ENCODE measurements around the gene SLC25A22. TPM values are rescaled to one million over a fixed set of nuclear protein-coding genes. Genes with fewer than 3 reads are reported as not detected.
A peak's percentile ranks its signal among the peaks of the same experiment; 100 is the strongest.

Gene SLC25A22
- 25.2 and 25.6 TPM in 2 replicates for total RNA-seq (2014; rRNA removed; shearing (Covaris generic))

GRCh38 chr11:798093-798713, at the start of gene SLC25A22:
TSS of gene SLC25A22 (minus strand) at chr11:798281. CDS start at chr11:795006, 3,275 bp downstream.
- peak; percentile 99 for DNase-seq
- Histone ChIP-seq H3K27me3 (ENCODE audit: control insufficient read depth, insufficient read depth, low read length) (no peaks in the 10 kb centered on the region), H3K4me3 (ENCODE audit: insufficient read depth, low read depth, low read length) (peak within 1 kb of the TSS; percentile 84), H3K36me3 (replicated peaks; ENCODE audit: control insufficient read depth, insufficient read depth, low read length) (peaks cover 8% of the 10 kb centered on the region)

GRCh38 chr11:847876-848275, 49.8 kb upstream of the SLC25A22 start:
- peaks cover 4% of the 10 kb centered on the region for H3K27me3 ChIP-seq (ENCODE audit: control insufficient read depth, insufficient read depth, low read length)
- no peak overlapping the region for H3K4me3 ChIP-seq (ENCODE audit: insufficient read depth, low read depth, low read length)
- no peak for DNase-seq
- no peaks in the 10 kb centered on the region for H3K36me3 ChIP-seq (replicated peaks; ENCODE audit: control insufficient read depth, insufficient read depth, low read length)

GRCh38 chr11:846496-847098, 48.5 kb upstream of the SLC25A22 start:
- Histone ChIP-seq H3K4me3 (ENCODE audit: insufficient read depth, low read depth, low read length) (no peak overlapping the region), H3K36me3 (replicated peaks; ENCODE audit: control insufficient read depth, insufficient read depth, low read length) (no peaks in the 10 kb centered on the region), H3K27me3 (ENCODE audit: control insufficient read depth, insufficient read depth, low read length) (peaks cover 4% of the 10 kb centered on the region)
- no peak for DNase-seq

- no peak for DNase-seq
- Histone ChIP-seq H3K4me3 (ENCODE audit: insufficient read depth, low read depth, low read length) (no peak overlapping the region), H3K36me3 (replicated peaks; ENCODE audit: control insufficient read depth, insufficient read depth, low read length) (no peaks in the 10 kb centered on the region), H3K27me3 (ENCODE audit: control insufficient read depth, insufficient read depth, low read length) (peaks cover 4% of the 10 kb centered on the region)
These were observed 47.9 kb upstream of the SLC25A22 start for GRCh38 chr11:845872-846495.

GRCh38 chr11:844693-845644, 46.9 kb upstream of the SLC25A22 start:
- DNase-seq: peak; percentile 97
- H3K4me3 ChIP-seq (ENCODE audit: insufficient read depth, low read depth, low read length): peak overlapping the region; percentile 70
- H3K36me3 ChIP-seq (replicated peaks; ENCODE audit: control insufficient read depth, insufficient read depth, low read length): peaks cover 5% of the 10 kb centered on the region
- peaks cover 2% of the 10 kb centered on the region; the same call in 1 of the 2 replicates for H3K27me3 ChIP-seq (ENCODE audit: control insufficient read depth, insufficient read depth, low read length)

GRCh38 chr11:843818-844692, 46.0 kb upstream of the SLC25A22 start:
- peaks cover 10% of the 10 kb centered on the region for H3K36me3 ChIP-seq (replicated peaks; ENCODE audit: control insufficient read depth, insufficient read depth, low read length)
- peak overlapping the region; percentile 70 for H3K4me3 ChIP-seq (ENCODE audit: insufficient read depth, low read depth, low read length)
- DNase-seq: peak; percentile 97
- H3K27me3 ChIP-seq (ENCODE audit: control insufficient read depth, insufficient read depth, low read length): peaks cover 2% of the 10 kb centered on the region; the same call in 1 of the 2 replicates

- Histone ChIP-seq H3K4me3 (ENCODE audit: insufficient read depth, low read depth, low read length) (peak overlapping the region; percentile 70), H3K36me3 (replicated peaks; ENCODE audit: control insufficient read depth, insufficient read depth, low read length) (peaks cover 13% of the 10 kb centered on the region), H3K27me3 (ENCODE audit: control insufficient read depth, insufficient read depth, low read length) (no peaks in the 10 kb centered on the region)
- DNase-seq: peak; percentile 87
These were observed 45.1 kb upstream of the SLC25A22 start for GRCh38 chr11:843086-843734.

- Histone ChIP-seq H3K27me3 (ENCODE audit: control insufficient read depth, insufficient read depth, low read length) (no peaks in the 10 kb centered on the region), H3K4me3 (ENCODE audit: insufficient read depth, low read depth, low read length) (peak within 1 kb of the TSS; percentile 70)
- peak; percentile 98 for DNase-seq
These were observed 44.4 kb upstream of the SLC25A22 start, which contains the start of the genes POLR2L and TSPAN4 for GRCh38 chr11:842370-843002. TSS of gene POLR2L (minus strand) at chr11:842529. CDS start at chr11:842508, 21 bp downstream. TSS of gene TSPAN4 (plus strand) at chr11:842852. CDS start at chr11:850305, 7,453 bp downstream.

GRCh38 chr11:841981-842369, 43.9 kb upstream of the SLC25A22 start:
- DNase-seq: peak; percentile 75

More at GRCh38 chr11:842370-843002, 44.4 kb upstream of the SLC25A22 start, which contains the start of the genes POLR2L and TSPAN4:
- H3K36me3 ChIP-seq (replicated peaks; ENCODE audit: control insufficient read depth, insufficient read depth, low read length): peaks cover 13% of the 10 kb centered on the region

GRCh38 chr11:839875-840617, 42.0 kb upstream of the SLC25A22 start:
- H3K36me3 ChIP-seq (replicated peaks; ENCODE audit: control insufficient read depth, insufficient read depth, low read length): peaks cover 16% of the 10 kb centered on the region
- H3K27me3 ChIP-seq (ENCODE audit: control insufficient read depth, insufficient read depth, low read length): no peaks in the 10 kb centered on the region
- DNase-seq: peak; percentile 79
- no peak overlapping the region for H3K4me3 ChIP-seq (ENCODE audit: insufficient read depth, low read depth, low read length)

More at GRCh38 chr11:841981-842369, 43.9 kb upstream of the SLC25A22 start:
- Histone ChIP-seq H3K4me3 (ENCODE audit: insufficient read depth, low read depth, low read length) (peak overlapping the region; percentile 70), H3K27me3 (ENCODE audit: control insufficient read depth, insufficient read depth, low read length) (no peaks in the 10 kb centered on the region), H3K36me3 (replicated peaks; ENCODE audit: control insufficient read depth, insufficient read depth, low read length) (peaks cover 15% of the 10 kb centered on the region)

GRCh38 chr11:839280-839623, 41.2 kb upstream of the SLC25A22 start:
- Histone ChIP-seq H3K36me3 (replicated peaks; ENCODE audit: control insufficient read depth, insufficient read depth, low read length) (peaks cover 16% of the 10 kb centered on the region), H3K4me3 (ENCODE audit: insufficient read depth, low read depth, low read length) (no peak overlapping the region), H3K27me3 (ENCODE audit: control insufficient read depth, insufficient read depth, low read length) (no peaks in the 10 kb centered on the region)
- DNase-seq: no peak

Measured in H7 (cell line).